Smooth muscle cell (in vitro differentiated cells): ENCODE measurements around the gene RNF11. TPM values are rescaled to one million over a fixed set of nuclear protein-coding genes. Genes with fewer than 3 reads are reported as not detected.

Experiments used
- DNase-seq: peaks from one replicate; lab custom pipeline; 2025; ENCODE audit not compliant: unreplicated experiment; lab: John Stamatoyannopoulos, UW
- H2AFZ ChIP-seq: fragments of 200-600 bp; sonication (generic); 2 replicates; pipeline ENCODE4 v1.6.0; 2016; ENCODE audit warnings: antibody characterized with exemption, low read depth, mild to moderate bottlenecking
- H3F3A ChIP-seq: fragments of 200-600 bp; sonication (generic); 2 replicates; pipeline ENCODE4 v1.6.0; 2017; ENCODE audit warnings: antibody characterized with exemption, low read depth
- H3K27ac ChIP-seq: fragments of 200-600 bp; sonication (generic); 2 replicates; pipeline ENCODE4 v1.5.1; 2016; ENCODE audit warnings: low read depth, mild to moderate bottlenecking
- H3K27me3 ChIP-seq: fragments of 200-600 bp; sonication (generic); 2 replicates; pipeline ENCODE4 v1.6.1; 2016; ENCODE audit warnings: low read depth, mild to moderate bottlenecking
- H3K36me3 ChIP-seq: fragments of 200-600 bp; sonication (generic); 2 replicates; pipeline ENCODE4 v1.5.1; 2016; ENCODE audit warnings: low read depth
- H3K4me1 ChIP-seq: fragments of 200-600 bp; sonication (generic); 2 replicates; pipeline ENCODE4 v1.5.1; 2016; ENCODE audit warnings: low read depth
- H3K4me2 ChIP-seq: fragments of 200-600 bp; sonication (generic); 2 replicates; pipeline ENCODE4 v1.6.0; 2016; ENCODE audit warnings: mild to moderate bottlenecking
- H3K4me3 ChIP-seq: fragments of 200-600 bp; sonication (generic); 2 replicates; pipeline ENCODE4 v1.5.1; 2016; ENCODE audit warnings: mild to moderate bottlenecking
- H3K79me2 ChIP-seq: fragments of 200-600 bp; sonication (generic); 2 replicates; pipeline ENCODE4 v1.6.0; 2016; ENCODE audit warnings: low read depth, mild to moderate bottlenecking
- H3K9ac ChIP-seq: fragments of 200-600 bp; sonication (generic); 2 replicates; pipeline ENCODE4 v1.6.0; 2016; ENCODE audit warnings: low read depth
- H3K9me3 ChIP-seq: fragments of 200-600 bp; sonication (generic); replicated peaks from 2 replicates; pipeline ENCODE4 v1.5.1; 2016; ENCODE audit warnings: low read depth
- H4K20me1 ChIP-seq: fragments of 200-600 bp; sonication (generic); 2 replicates; pipeline ENCODE4 v1.6.0; 2016; ENCODE audit warnings: low read depth
- CTCF ChIP-seq: fragments of 200-600 bp; sonication (generic); IDR thresholded peaks from 2 replicates; pipeline ENCODE4 v1.5.1; 2017; ENCODE audit warnings: borderline replicate concordance, mild to moderate bottlenecking, antibody characterized with exemption; ENCODE audit not compliant: insufficient read depth, poor library complexity, severe bottlenecking
- WGBS: methylation state at CpG from one replicate; pipeline ENCODE4 v1.1.7; 2016; ENCODE audit warnings: low lambda C conversion rate; 5-methylcytosine and 5-hydroxymethylcytosine counted together
- polyA plus RNA-seq: library from polyadenylated mRNA; unstranded; fragments of >200 nt; fragmentation: Nextera tagmentation; extraction: Ambion mirVana; gene quantifications from 2 replicates; pipeline ENCODE4 v1.2.1, GENCODE V29; 2016
- total RNA-seq: library from RNA; depleted of rRNA; stranded (reverse); fragments of >200 nt; gene quantifications from 2 replicates; pipeline ENCODE4 v1.2.3, GENCODE V29; 2014

Gene RNF11
- total and polyA plus RNA-seq, 2 experiments from 2014 or later, result 68.7 to 123 TPM

- Histone ChIP-seq H3K4me1 (no peaks in the 10 kb centered on the region), H3K4me3 (no peak overlapping the region), H3K27me3 (no peaks in the 10 kb centered on the region), H3K4me2 (no peak overlapping the region), H3K79me2 (no peaks in the 10 kb centered on the region), H3K9me3 (no peaks in the 10 kb centered on the region), H3K9ac (no peak overlapping the region), H2AFZ (no peak overlapping the region), H3K36me3 (no peaks in the 10 kb centered on the region), H3F3A (no peaks in the 10 kb centered on the region), H4K20me1 (no peaks in the 10 kb centered on the region), H3K27ac (no peak overlapping the region)
- 82% methylated on average over 3 of the region's 3 CpGs for WGBS
- no peak for TF ChIP-seq CTCF
- no peak for DNase-seq
Observed at GRCh38 chr1:51203121-51203873, 32.8 kb upstream of the RNF11 start.

GRCh38 chr1:51203874-51204245 lies 32.2 kb upstream of the RNF11 start:
- Histone ChIP-seq H3K79me2 (no peaks in the 10 kb centered on the region), H3K27me3 (no peaks in the 10 kb centered on the region), H3K27ac (no peak overlapping the region), H4K20me1 (no peaks in the 10 kb centered on the region), H3K4me1 (no peaks in the 10 kb centered on the region), H2AFZ (no peak overlapping the region), H3K36me3 (no peaks in the 10 kb centered on the region), H3K9me3 (no peaks in the 10 kb centered on the region), H3K9ac (no peak overlapping the region), H3F3A (no peaks in the 10 kb centered on the region), H3K4me2 (no peak overlapping the region), H3K4me3 (no peak overlapping the region)
- 100% methylated on average over 6 of the region's 6 CpGs for WGBS
- DNase-seq, result no peak
- no peak for TF ChIP-seq CTCF

- no peak overlapping the region for H3K4me3 ChIP-seq
- H3F3A ChIP-seq, result no peaks in the 10 kb centered on the region
- WGBS, result 76% methylated on average over 3 of the region's 3 CpGs
- H2AFZ ChIP-seq, result no peak overlapping the region
- H3K79me2 ChIP-seq, result no peaks in the 10 kb centered on the region
- TF ChIP-seq CTCF, result no peak
- no peak overlapping the region for H3K27ac ChIP-seq
- H3K9ac ChIP-seq, result no peak overlapping the region
- no peak overlapping the region for H3K4me2 ChIP-seq
- no peaks in the 10 kb centered on the region for H3K4me1 ChIP-seq
- H3K27me3 ChIP-seq, result no peaks in the 10 kb centered on the region
- no peaks in the 10 kb centered on the region for H4K20me1 ChIP-seq
- DNase-seq, result no peak
- no peaks in the 10 kb centered on the region for H3K9me3 ChIP-seq
- no peaks in the 10 kb centered on the region for H3K36me3 ChIP-seq
Observed at GRCh38 chr1:51210055-51210454, 26.0 kb upstream of the RNF11 start.

GRCh38 chr1:51210676-51211075 lies 25.4 kb upstream of the RNF11 start:
- Histone ChIP-seq H3K27ac (no peak overlapping the region), H3K36me3 (no peaks in the 10 kb centered on the region), H3K9me3 (no peaks in the 10 kb centered on the region), H3K4me2 (no peak overlapping the region), H3K9ac (no peak overlapping the region), H3K4me1 (no peaks in the 10 kb centered on the region), H3K79me2 (no peaks in the 10 kb centered on the region), H3K27me3 (no peaks in the 10 kb centered on the region), H2AFZ (no peak overlapping the region), H3K4me3 (no peak overlapping the region), H4K20me1 (no peaks in the 10 kb centered on the region), H3F3A (no peaks in the 10 kb centered on the region)
- DNase-seq, result no peak
- no peak for TF ChIP-seq CTCF
- 94% methylated on average over 3 of the region's 3 CpGs for WGBS
